Parathyroid adenoma (tissue), 2 donors: ENCODE data around the gene ZNF780B.

Experiments used
- H2AFZ ChIP-seq: fragments of 300-600 bp; sonication (generic); one replicate; pipeline ENCODE4 v1.7.0; 2017; ENCODE audit warnings: antibody characterized with exemption, mild to moderate bottlenecking
- H3K27ac ChIP-seq: fragments of 300-600 bp; sonication (generic); one replicate; pipeline ENCODE4 v1.7.0; 2017
- H3K27me3 ChIP-seq: fragments of 300-600 bp; sonication (generic); one replicate; pipeline ENCODE4 v1.7.0; 2017; ENCODE audit warnings: low read length; ENCODE audit not compliant: control insufficient read depth, insufficient read depth
- H3K36me3 ChIP-seq: fragments of 300-600 bp; sonication (generic); one replicate; pipeline ENCODE4 v1.7.0; 2017; ENCODE audit warnings: low read length; ENCODE audit not compliant: control insufficient read depth, insufficient read depth
- H3K4me1 ChIP-seq: fragments of 300-600 bp; sonication (generic); one replicate; pipeline ENCODE4 v1.7.0; 2017; ENCODE audit warnings: control low read depth
- H3K4me2 ChIP-seq: fragments of 300-600 bp; sonication (generic); one replicate; pipeline ENCODE4 v1.7.0; 2017; ENCODE audit warnings: low read length
- H3K4me3 ChIP-seq: fragments of 300-600 bp; sonication (generic); one replicate; pipeline ENCODE4 v1.7.0; 2017; ENCODE audit warnings: low read depth, low read length
- H3K79me2 ChIP-seq: fragments of 300-600 bp; sonication (generic); one replicate; pipeline ENCODE4 v1.7.0; 2017; ENCODE audit warnings: control low read depth
- H3K9ac ChIP-seq: fragments of 300-600 bp; sonication (generic); one replicate; pipeline ENCODE4 v1.7.0; 2017; ENCODE audit warnings: mild to moderate bottlenecking
- H3K9me3 ChIP-seq: fragments of 300-600 bp; sonication (generic); one replicate; pipeline ENCODE4 v1.7.0; 2017; ENCODE audit warnings: low read length; ENCODE audit not compliant: control insufficient read depth
- TF ChIP-seq, protein P1 (sequence below): fragments of 300-600 bp; sonication (generic); IDR thresholded peaks from one replicate; pipeline ENCODE4 v1.7.0; 2017; ENCODE audit warnings: antibody characterized with exemption, mild to moderate bottlenecking
- donor health status: primary hyperparathyroidism.

The ZNF780B gene

DNA sequence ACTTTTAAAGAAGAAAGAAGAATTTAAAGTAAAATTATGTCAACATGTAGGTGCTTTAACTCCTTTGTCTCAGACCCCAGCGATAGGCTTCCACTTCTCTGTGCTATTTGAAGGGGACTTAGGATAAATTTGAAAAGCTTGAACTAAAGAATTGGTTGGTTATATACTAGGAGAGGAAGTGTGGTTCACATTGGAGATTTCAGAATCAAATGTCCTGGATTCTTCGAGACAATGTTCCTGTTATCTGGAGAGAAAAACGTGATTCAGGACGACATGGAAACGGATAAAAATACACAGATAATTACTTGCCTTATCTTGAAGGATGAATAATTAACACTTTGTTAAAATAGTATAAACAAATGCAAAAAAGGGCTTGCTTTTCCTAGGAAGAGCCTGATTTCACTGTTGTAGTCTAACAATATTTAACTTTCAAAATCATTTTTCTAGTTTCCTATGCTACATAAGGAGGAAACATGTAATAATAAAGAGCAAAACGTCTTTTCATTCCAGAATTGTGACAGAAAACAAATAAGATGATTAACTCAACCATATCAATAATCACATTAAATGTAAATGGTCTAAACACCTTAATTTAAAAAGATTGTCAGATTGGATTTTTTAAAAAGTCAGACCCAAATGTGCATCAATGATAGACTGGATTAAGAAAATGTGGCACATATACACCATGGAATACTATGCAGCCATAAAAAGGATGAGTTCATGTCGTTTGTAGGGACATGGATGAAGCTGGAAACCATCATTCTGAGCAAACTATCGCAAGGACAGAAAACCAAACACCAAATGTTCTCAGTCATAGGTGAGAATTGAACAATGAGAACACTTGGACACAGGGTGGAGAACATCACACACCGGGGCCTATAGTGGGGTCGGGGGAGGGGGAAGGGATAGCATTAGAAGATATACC, 35.4 kb upstream of the ZNF780B start:
- H2AFZ ChIP-seq = peak overlapping the region; percentile 97
- TF ChIP-seq, protein P1, sequence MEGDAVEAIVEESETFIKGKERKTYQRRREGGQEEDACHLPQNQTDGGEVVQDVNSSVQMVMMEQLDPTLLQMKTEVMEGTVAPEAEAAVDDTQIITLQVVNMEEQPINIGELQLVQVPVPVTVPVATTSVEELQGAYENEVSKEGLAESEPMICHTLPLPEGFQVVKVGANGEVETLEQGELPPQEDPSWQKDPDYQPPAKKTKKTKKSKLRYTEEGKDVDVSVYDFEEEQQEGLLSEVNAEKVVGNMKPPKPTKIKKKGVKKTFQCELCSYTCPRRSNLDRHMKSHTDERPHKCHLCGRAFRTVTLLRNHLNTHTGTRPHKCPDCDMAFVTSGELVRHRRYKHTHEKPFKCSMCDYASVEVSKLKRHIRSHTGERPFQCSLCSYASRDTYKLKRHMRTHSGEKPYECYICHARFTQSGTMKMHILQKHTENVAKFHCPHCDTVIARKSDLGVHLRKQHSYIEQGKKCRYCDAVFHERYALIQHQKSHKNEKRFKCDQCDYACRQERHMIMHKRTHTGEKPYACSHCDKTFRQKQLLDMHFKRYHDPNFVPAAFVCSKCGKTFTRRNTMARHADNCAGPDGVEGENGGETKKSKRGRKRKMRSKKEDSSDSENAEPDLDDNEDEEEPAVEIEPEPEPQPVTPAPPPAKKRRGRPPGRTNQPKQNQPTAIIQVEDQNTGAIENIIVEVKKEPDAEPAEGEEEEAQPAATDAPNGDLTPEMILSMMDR = no peak
- peak overlapping the region; percentile 16 for H3K9ac ChIP-seq
- peak overlapping the region; percentile 71 for H3K4me2 ChIP-seq
- H3K79me2 ChIP-seq = no peaks in the 10 kb centered on the region
- H3K27me3 ChIP-seq = no peaks in the 10 kb centered on the region
- peak overlapping the region; percentile 89 for H3K4me3 ChIP-seq
- H3K9me3 ChIP-seq = no peaks in the 10 kb centered on the region
- peak overlapping the region; percentile 84 for H3K27ac ChIP-seq
- no peaks in the 10 kb centered on the region for H3K36me3 ChIP-seq
- peaks cover 9% of the 10 kb centered on the region for H3K4me1 ChIP-seq

DNA sequence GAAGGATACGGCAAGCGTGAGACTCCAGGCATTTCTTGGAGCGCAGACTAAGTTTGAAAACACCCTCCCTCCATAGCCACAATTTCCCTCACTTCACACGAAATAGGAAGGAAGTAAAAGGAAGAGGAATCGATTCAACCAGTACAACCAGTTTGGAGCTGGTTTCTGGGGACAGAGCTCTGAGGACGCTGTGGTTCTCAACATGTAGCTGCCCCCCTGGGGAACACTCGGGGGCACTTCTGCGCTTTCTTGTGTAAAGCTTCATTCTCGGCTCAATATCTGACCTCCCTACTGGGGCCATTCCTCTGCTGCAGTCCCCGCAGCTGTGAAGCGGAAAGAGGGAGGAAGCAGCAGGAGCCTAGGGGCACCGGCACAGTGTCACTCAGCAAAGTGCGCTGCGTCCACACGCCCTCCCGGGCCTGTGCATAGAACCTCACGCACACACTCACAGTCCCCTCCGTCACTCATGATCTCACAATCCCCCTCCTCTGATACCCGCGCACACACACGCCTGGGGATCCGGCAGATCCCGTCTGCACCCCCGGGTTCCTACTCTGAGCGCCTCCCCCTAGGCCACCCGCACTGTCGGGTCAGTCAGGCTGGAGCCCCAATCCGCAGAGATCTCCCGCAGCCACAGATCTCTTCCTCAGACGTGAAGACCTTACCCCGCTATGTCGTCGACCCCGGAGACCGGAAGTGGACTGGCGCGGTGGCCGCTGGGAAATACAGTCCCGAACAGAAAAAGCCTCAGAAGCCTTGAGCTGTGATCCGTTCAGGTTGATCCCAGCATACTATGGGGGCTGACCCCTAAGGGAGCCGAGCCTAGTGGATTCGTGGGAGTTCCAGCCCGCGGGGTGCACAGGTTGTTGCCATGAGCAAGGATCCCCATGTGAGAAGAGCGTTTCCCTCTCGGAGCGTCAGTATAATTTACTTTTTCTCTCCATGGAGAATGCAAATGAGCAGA, 34.5 kb upstream of the ZNF780B start, which contains the start of gene ZNF780A:
Gene ZNF780A, minus strand, starts transcription at position 703 of the 964 bp plus-strand sequence. CDS start 6,190 bp downstream, outside the sequence.
- H3K36me3 ChIP-seq = no peaks in the 10 kb centered on the region
- H3K27me3 ChIP-seq = no peaks in the 10 kb centered on the region
- peak within 1 kb of the TSS; percentile 97 for H2AFZ ChIP-seq
- peak within 1 kb of the TSS; percentile 71 for H3K4me2 ChIP-seq
- H3K79me2 ChIP-seq = no peaks in the 10 kb centered on the region
- H3K9me3 ChIP-seq = no peaks in the 10 kb centered on the region
- peak within 1 kb of the TSS; percentile 65 for H3K9ac ChIP-seq
- H3K4me3 ChIP-seq = peak within 1 kb of the TSS; percentile 89
- TF ChIP-seq, protein P1 = no peak
- peaks cover 9% of the 10 kb centered on the region for H3K4me1 ChIP-seq
- peak within 1 kb of the TSS; percentile 84 for H3K27ac ChIP-seq

DNA sequence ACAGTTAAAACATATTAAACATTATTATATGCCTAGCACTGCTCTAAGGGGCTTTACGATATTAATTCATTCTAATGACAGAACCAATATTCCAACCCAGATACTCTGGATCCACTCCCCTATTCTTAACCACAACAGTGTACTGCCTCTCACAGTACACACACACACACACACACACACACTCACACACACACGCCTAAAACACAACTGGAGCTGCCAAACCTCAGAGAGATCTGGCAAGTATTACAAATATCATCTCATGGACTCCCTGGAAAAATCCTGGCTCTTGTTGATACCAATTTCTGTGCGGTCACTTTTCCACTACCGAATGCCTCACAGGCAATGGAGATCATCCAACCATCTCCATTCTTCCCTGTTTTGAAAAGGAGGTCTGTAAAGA, 33.4 kb upstream of the ZNF780B start:
- Histone ChIP-seq H3K4me3 (peak overlapping the region; percentile 89), H3K4me1 (peaks cover 9% of the 10 kb centered on the region), H3K9me3 (no peaks in the 10 kb centered on the region), H3K79me2 (no peaks in the 10 kb centered on the region), H2AFZ (peak overlapping the region; percentile 97), H3K27me3 (no peaks in the 10 kb centered on the region), H3K36me3 (no peaks in the 10 kb centered on the region), H3K27ac (peak overlapping the region; percentile 84), H3K4me2 (peak overlapping the region; percentile 71), H3K9ac (no peak overlapping the region)
- TF ChIP-seq, protein P1 = no peak

DNA sequence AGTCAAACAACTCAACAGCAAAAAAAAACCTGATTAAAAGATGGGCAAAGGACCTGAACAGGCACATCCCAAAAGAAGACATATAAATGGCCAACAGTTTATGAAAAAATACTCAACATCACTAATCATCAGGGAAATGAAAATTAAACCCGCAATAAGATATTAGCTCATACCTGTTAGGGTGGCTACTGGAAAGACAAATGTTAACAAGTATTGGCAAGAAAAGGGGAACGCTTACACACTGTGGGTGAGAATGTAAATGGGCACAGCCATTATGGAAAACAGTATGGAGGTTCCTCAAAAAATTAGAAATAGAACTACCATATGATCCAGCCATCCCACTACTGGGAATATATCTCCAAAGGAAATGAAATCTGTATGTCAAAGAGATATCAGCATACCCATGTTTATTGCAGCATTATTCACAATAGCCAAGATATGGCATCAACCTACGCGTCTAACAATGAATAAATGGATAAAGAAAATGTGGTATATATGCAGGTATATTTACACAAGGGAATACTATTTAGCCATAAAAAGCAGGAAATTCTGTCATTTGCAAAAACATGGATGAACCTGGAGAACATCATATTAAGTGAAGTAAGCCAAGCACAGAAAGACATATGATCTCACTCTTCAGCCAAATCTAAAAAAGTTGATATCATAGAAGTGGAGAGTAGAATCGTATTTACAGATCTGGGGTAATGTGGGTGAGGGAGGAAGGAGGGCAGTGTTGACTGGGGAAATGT, 32.4 kb upstream of the ZNF780B start:
- Histone ChIP-seq H3K4me3 (no peak overlapping the region), H3K27ac (no peak overlapping the region), H3K4me2 (no peak overlapping the region), H3K9me3 (no peaks in the 10 kb centered on the region), H3K79me2 (no peaks in the 10 kb centered on the region), H3K36me3 (no peaks in the 10 kb centered on the region), H3K4me1 (peaks cover 9% of the 10 kb centered on the region), H2AFZ (no peak overlapping the region), H3K9ac (no peak overlapping the region), H3K27me3 (no peaks in the 10 kb centered on the region)
- TF ChIP-seq, protein P1 = no peak
